K562 (cell line): ENCODE measurements around the gene REEP3. TPM values are rescaled to one million over a fixed set of nuclear protein-coding genes. Genes with fewer than 3 reads are reported as not detected.

Experiments used
- ATAC-seq: fragments of 200-7000 bp; cut with Tn5 transposase; 3 replicates; pipeline ENCODE4 v1.9.1; 2020; ENCODE audit warnings: moderate library complexity
- BruUV-seq: library from RNA; stranded (reverse); fragments of 400-500 nt; replicated peaks from 2 replicates; lab custom pipeline; 2021; lab: Mats Ljungman, UMichigan
- CTCF ChIA-PET: fragments of 300-600 bp; formaldehyde crosslinking; extraction: SDS; loops from one replicate; lab custom pipeline; 2021; ENCODE audit warnings: low intra/inter-chr PET ratio; lab: Yijun Ruan, JAX
- POLR2A ChIA-PET: fragments of 300-600, 350-650 bp; sonication (Branson Sonifier 250); formaldehyde crosslinking; extraction: SDS; loops from one replicate; lab custom pipeline; 2021; ENCODE audit warnings: antibody characterized with exemption, inconsistent platforms; lab: Yijun Ruan, JAX
- DNase-seq, 4 experiments: peaks; one replicate each; pipeline versions ENCODE4 v3.0.0 to v3.0.0-alpha.2; 2011 to 2018; ENCODE audit warnings: low spot score in 3 of 4, mixed read lengths in 3 of 4; ENCODE audit errors: extremely low read depth in 1 of 4
- FAIRE-seq: peaks from 2 replicates; lab custom pipeline; 2011; peaks lifted over from hg19 to GRCh38; lab: Jason Lieb, UNC
- H2AFZ ChIP-seq: 2 replicates; pipeline ENCODE4 v1.6.0; 2011; ENCODE audit warnings: low read depth, low read length, control low read depth, inconsistent platforms
- H3K27ac ChIP-seq: fragments of 200-600 bp; 3 replicates; pipeline ENCODE4 v1.8.0; 2011; ENCODE audit warnings: low read depth, mild to moderate bottlenecking, control low read depth, inconsistent platforms, low read length, moderate library complexity, mixed read lengths; ENCODE audit errors: extremely low read depth
- H3K27me3 ChIP-seq, 2 experiments: fragments of 300-600 bp in 1 of 2; 2 replicates in 1 of 2; 3 replicates in 1 of 2; pipeline versions ENCODE4 v1.6.0 to v1.8.0; 2011; ENCODE audit warnings: inconsistent platforms in 2 of 2, low read length in 2 of 2, mild to moderate bottlenecking in 1 of 2, mixed read lengths in 1 of 2, moderate library complexity in 1 of 2; ENCODE audit not compliant: control insufficient read depth in 2 of 2, insufficient read depth in 2 of 2
- H3K36me3 ChIP-seq: fragments of 300-600 bp; 3 replicates; pipeline ENCODE4 v1.8.0; 2011; ENCODE audit warnings: mild to moderate bottlenecking, low read length, inconsistent platforms; ENCODE audit not compliant: control insufficient read depth, insufficient read depth
- H3K4me1 ChIP-seq, 2 experiments: fragments of 200-600 bp in 1 of 2; replicated peaks in 1 of 2; 2 replicates in 1 of 2; 3 replicates in 1 of 2; pipeline versions ENCODE4 v1.5.1 to v1.8.0; 2011; ENCODE audit warnings: inconsistent platforms in 2 of 2, low read length in 2 of 2, mild to moderate bottlenecking in 1 of 2, mixed read lengths in 1 of 2, moderate library complexity in 1 of 2; ENCODE audit not compliant: control insufficient read depth in 2 of 2, insufficient read depth in 2 of 2
- H3K4me2 ChIP-seq: 2 replicates; pipeline ENCODE4 v1.6.1; 2011; ENCODE audit warnings: low read length, control low read depth, inconsistent platforms, mixed read lengths; ENCODE audit not compliant: insufficient read depth
- H3K4me3 ChIP-seq: fragments of 200-600 bp; sonication (generic), shearing (Covaris generic); 2 replicates; pipeline ENCODE4 v1.5.1; 2016; ENCODE audit warnings: control low read depth, inconsistent platforms
- H3K79me2 ChIP-seq: fragments of 200-600 bp; 3 replicates; pipeline ENCODE4 v1.8.0; 2011; ENCODE audit warnings: low read length, inconsistent platforms; ENCODE audit not compliant: control insufficient read depth, insufficient read depth
- H3K9ac ChIP-seq, 2 experiments: 2 replicates each; pipeline versions ENCODE4 v1.6.0 to v1.6.1; 2011; ENCODE audit warnings: low read depth in 2 of 2, low read length in 2 of 2, control low read depth in 1 of 2, inconsistent platforms in 1 of 2, mild to moderate bottlenecking in 1 of 2, mixed read lengths in 1 of 2; ENCODE audit not compliant: insufficient read depth in 1 of 2
- H3K9me1 ChIP-seq: one replicate; pipeline ENCODE4 v1.6.0; 2011; ENCODE audit warnings: inconsistent platforms, mild to moderate bottlenecking, low read length, moderate library complexity; ENCODE audit not compliant: control insufficient read depth, insufficient read depth
- H3K9me3 ChIP-seq: replicated peaks from 2 replicates; pipeline ENCODE4 v1.5.1; 2011; ENCODE audit warnings: low read depth, low read length, inconsistent platforms; ENCODE audit not compliant: control insufficient read depth, insufficient read depth
- H4K20me1 ChIP-seq: replicated peaks from 2 replicates; pipeline ENCODE4 v1.6.1; 2011; ENCODE audit warnings: low read length, inconsistent platforms, mixed read lengths; ENCODE audit not compliant: control insufficient read depth, insufficient read depth
- CEBPB ChIP-seq: fragments of 450-650 bp; IDR thresholded peaks from 2 replicates; pipeline ENCODE4 v1.6.1; 2016; ENCODE audit warnings: missing genetic modification characterization, missing compliant biosample characterization
- IRF9 ChIP-seq: fragments of 450-650 bp; IDR thresholded peaks from 2 replicates; pipeline ENCODE4 v1.6.1; 2016; ENCODE audit warnings: missing biosample characterization, missing genetic modification characterization
- WGBS: fragments of 100-300 bp; shearing (Covaris generic); methylation state at CpG from one replicate; pipeline ENCODE4 v1.1.6; 2016; ENCODE audit warnings: low coverage, mixed read lengths; ENCODE audit not compliant: insufficient coverage; ENCODE audit errors: missing lambda C conversion rate; 5-methylcytosine and 5-hydroxymethylcytosine counted together
- in situ Hi-C: fragments of 300-500 bp; cut with MboI; formaldehyde crosslinking; loops from 4 replicates; pipeline ENCODE4 v1.15.0; 2018; ENCODE audit warnings: inconsistent platforms, mixed read lengths
- intact Hi-C: fragments of 100-400 bp; cut with micrococcal nuclease; formaldehyde crosslinking; loops from 2 replicates; pipeline ENCODE4 v1.14.2; 2022
- polyA plus RNA-seq, 8 experiments: library from polyadenylated mRNA; depleted of rRNA in 4 of 8; stranded (reverse) in 5 of 8; unstranded in 3 of 8; fragments of >200 nt; fragmentation: Nextera tagmentation in 2 of 8; fragmentation: Illumina TruSeq in 1 of 8; extraction: Ambion mirVana in 2 of 8; extraction: Trizol in 1 of 8; gene quantifications; 2 replicates each; pipeline versions ENCODE4 v1.2.1 to v1.2.3, GENCODE V29; 2011 to 2014; ENCODE audit warnings: inconsistent platforms in 1 of 8, missing spikeins in 1 of 8
- total RNA-seq, 7 experiments: library from RNA; depleted of rRNA in 6 of 7; stranded (reverse); fragments of >200 nt in 6 of 7; fragmentation: Illumina TruSeq in 2 of 7; extraction: Trizol in 2 of 7; gene quantifications; 2 replicates each; pipeline versions ENCODE4 v1.2.1 to v1.2.3, GENCODE V29; 2011 to 2021; ENCODE audit warnings: low replicate concordance in 1 of 7
- TF ChIP-seq, protein P1 (sequence below): sonication (generic); formaldehyde crosslinking; IDR thresholded peaks from 2 replicates; pipeline ENCODE4 v1.8.0; 2023; ENCODE audit warnings: mild to moderate bottlenecking, missing genetic modification reagents

Gene REEP3
- total and polyA plus RNA-seq, 9 of the 15 experiments (the other 6 are each of a cell fraction or from before 2014, with no cell fraction given), result 3.4 to 13.4 (median 9.2) TPM

DNA sequence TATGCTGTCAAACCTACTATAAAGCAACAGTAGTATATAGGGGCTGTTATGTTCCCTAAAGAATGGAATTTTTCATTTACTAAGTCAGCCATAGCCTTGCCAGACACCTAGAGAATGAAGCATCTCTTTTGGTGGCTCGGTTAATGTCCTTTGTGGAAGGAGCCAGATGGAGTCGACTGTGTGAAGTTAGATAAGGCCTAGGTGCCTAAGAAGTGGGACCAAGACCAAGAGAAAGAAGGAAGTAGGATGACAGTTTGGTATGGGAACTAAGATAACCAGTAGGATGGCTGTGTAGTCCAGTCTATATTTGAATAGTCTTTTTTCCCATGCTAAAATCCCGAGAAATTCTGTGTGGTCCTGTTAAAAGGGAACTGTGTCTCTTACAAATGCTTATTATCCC, 62.2 kb downstream of the REEP3 start (continued):
- TF ChIP-seq, protein P1, sequence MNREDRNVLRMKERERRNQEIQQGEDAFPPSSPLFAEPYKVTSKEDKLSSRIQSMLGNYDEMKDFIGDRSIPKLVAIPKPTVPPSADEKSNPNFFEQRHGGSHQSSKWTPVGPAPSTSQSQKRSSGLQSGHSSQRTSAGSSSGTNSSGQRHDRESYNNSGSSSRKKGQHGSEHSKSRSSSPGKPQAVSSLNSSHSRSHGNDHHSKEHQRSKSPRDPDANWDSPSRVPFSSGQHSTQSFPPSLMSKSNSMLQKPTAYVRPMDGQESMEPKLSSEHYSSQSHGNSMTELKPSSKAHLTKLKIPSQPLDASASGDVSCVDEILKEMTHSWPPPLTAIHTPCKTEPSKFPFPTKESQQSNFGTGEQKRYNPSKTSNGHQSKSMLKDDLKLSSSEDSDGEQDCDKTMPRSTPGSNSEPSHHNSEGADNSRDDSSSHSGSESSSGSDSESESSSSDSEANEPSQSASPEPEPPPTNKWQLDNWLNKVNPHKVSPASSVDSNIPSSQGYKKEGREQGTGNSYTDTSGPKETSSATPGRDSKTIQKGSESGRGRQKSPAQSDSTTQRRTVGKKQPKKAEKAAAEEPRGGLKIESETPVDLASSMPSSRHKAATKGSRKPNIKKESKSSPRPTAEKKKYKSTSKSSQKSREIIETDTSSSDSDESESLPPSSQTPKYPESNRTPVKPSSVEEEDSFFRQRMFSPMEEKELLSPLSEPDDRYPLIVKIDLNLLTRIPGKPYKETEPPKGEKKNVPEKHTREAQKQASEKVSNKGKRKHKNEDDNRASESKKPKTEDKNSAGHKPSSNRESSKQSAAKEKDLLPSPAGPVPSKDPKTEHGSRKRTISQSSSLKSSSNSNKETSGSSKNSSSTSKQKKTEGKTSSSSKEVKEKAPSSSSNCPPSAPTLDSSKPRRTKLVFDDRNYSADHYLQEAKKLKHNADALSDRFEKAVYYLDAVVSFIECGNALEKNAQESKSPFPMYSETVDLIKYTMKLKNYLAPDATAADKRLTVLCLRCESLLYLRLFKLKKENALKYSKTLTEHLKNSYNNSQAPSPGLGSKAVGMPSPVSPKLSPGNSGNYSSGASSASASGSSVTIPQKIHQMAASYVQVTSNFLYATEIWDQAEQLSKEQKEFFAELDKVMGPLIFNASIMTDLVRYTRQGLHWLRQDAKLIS (CRISPR knock-in tag), result no peak
- TF ChIP-seq, all 486 proteins: peak for 37

DNA sequence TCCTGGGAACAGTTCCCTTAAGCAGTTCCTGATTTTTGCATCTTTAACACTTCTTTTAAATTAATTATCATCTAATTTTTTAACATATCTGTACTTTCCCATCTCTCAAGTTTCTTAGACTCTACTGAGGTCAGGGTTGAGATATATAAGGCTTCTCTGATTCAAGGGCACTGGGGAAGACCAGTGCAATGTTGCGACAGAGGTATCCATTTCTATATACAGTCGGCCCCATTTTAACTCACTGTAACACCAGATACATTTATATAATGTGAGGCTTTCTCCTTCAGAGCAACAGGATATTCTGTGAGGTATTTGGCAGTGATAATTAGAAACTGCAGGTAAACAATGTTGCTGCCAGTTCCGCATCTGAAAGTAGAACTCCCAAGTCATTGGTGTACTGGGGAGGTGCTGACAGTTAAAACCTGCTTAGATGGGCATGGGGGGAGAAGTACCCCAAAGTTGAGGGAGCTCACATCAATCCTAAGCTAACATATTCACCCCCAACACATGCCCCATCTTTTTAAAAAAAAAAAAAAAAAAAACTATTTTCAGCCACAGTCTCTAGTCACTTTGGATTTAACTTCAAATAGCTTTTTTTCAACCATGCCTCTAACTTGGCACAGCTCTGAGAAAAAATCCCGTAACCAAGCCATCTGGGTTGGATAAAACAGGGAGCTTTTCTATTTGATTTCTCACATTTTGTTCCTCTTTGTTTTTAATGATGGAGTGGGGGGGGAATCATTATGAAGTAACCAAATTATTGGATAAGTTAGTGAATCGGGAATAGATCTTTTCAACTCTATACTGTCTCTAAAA, 62.9 kb downstream of the REEP3 start:
- no TSS peak for BruUV-seq
- CTCF ChIA-PET, result no interaction called here
- Histone ChIP-seq H3K27me3 (no peaks in the 10 kb centered on the region), H3K4me2 (no peak overlapping the region), H4K20me1 (0 out of 2 replicates have a peak, but pooled peaks cover 3% of the 10 kb centered on the region), H2AFZ (no peak overlapping the region), H3K4me3 (no peak overlapping the region), H3K9me3 (no peaks in the 10 kb centered on the region), H3K9me1 (no peaks in the 10 kb centered on the region), H3K4me1 (peaks cover 9 to 14% of the 10 kb centered on the region in 2 experiments; a peak in 4 of 5 replicates), H3K36me3 (no peaks in the 10 kb centered on the region), H3K27ac (no peak overlapping the region), H3K79me2 (peaks cover 9% of the 10 kb centered on the region; the same call in 2 of the 3 replicates), H3K9ac (no peak overlapping the region)
- ATAC-seq (peak; percentile 22; the same call in 1 of the 3 replicates), DNase-seq (no peak), FAIRE-seq (no peak)
- intact Hi-C loops, result no loop called here
- POLR2A ChIA-PET, result interaction anchor here (0.6 kb wide), 1 partner anchor 8 kb away, joined by 3 read pairs; no protein-coding TSS in a partner anchor
- TF ChIP-seq IRF9 (no peak), CEBPB (tag) (0 out of 2 replicates have a peak, but pooled peaks have one; percentile 30)
- in situ Hi-C loops, result no loop called here
- WGBS, result 71% methylated on average over 5 of the region's 5 CpGs
